Measurements from ENCODE around the gene KIAA0930.

The KIAA0930 gene

GRCh38 chr22:45159652-45160462, 80.8 kb downstream of the KIAA0930 start:
- no peak overlapping the region for H3K4me3 ChIP-seq (ENCODE audit: insufficient read depth in 1 of 2, low read depth in 1 of 2, low read length in 2 of 2)
- H3K79me1 ChIP-seq (replicated peaks; ENCODE audit: low read length, poor library complexity, severe bottlenecking) = peaks cover 22% of the 10 kb centered on the region

GRCh38 chr22:45157907-45158306, 82.8 kb downstream of the KIAA0930 start:
- Histone ChIP-seq H2AFZ (ENCODE audit: low read depth, low read length) (no peak overlapping the region), H4K91ac (ENCODE audit: low read length) (no peak overlapping the region), H2BK15ac (ENCODE audit: low read depth, poor library complexity, severe bottlenecking) (no peak overlapping the region), H3K27me3 (ENCODE audit: control insufficient read depth in 1 of 2, insufficient read depth in 1 of 2, low read length in 2 of 2) (no peaks in the 10 kb centered on the region), H2BK120ac (ENCODE audit: low read depth, low read length) (no peak overlapping the region), H3K4me1 (ENCODE audit: control insufficient read depth, insufficient read depth, low read depth, low read length) (peaks cover 9% of the 10 kb centered on the region), H4K8ac (ENCODE audit: low read length) (no peak overlapping the region), H3K4ac (ENCODE audit: low read depth in 1 of 2, low read length in 2 of 2) (no peak overlapping the region), H2AK5ac (ENCODE audit: low read length, severe bottlenecking) (no peak overlapping the region), H3K36me3 (ENCODE audit: control insufficient read depth in 1 of 2, insufficient read depth in 2 of 2, low read depth in 1 of 2, low read length in 2 of 2) (peaks cover 11 to 22% of the 10 kb centered on the region in 2 experiments), H3K4me2 (ENCODE audit: low read length, poor library complexity, severe bottlenecking) (no peak overlapping the region), H3K18ac (ENCODE audit: low read depth in 1 of 2, low read length in 2 of 2) (no peak overlapping the region), H3K9me3 (ENCODE audit: control insufficient read depth, low read length) (no peaks in the 10 kb centered on the region), H3K14ac (ENCODE audit: low read length in 2 of 2) (no peak overlapping the region), H2BK5ac (ENCODE audit: low read depth, low read length, poor library complexity, severe bottlenecking) (no peak overlapping the region), H3K4me3 (ENCODE audit: insufficient read depth in 1 of 2, low read depth in 1 of 2, low read length in 2 of 2) (no peak overlapping the region), H3K9ac (ENCODE audit: low read length) (peak overlapping the region; percentile 85), H3K23ac (ENCODE audit: low read length in 2 of 2) (no peak overlapping the region), H2BK12ac (ENCODE audit: low read length in 2 of 2) (no peak overlapping the region), H3K79me1 (replicated peaks; ENCODE audit: low read length, poor library complexity, severe bottlenecking) (peaks cover 35% of the 10 kb centered on the region), H3K27ac (ENCODE audit: low read length, poor library complexity, severe bottlenecking) (no peak overlapping the region)
- 45% methylated on average over 2 of the region's 3 CpGs for WGBS
- no peak for DNase-seq

More at GRCh38 chr22:45159652-45160462, 80.8 kb downstream of the KIAA0930 start:
- Histone ChIP-seq H3K4ac (ENCODE audit: low read depth in 1 of 2, low read length in 2 of 2) (peak overlapping the region in 1 of 2 experiments; percentile 67), H3K4me1 (ENCODE audit: control insufficient read depth, insufficient read depth, low read depth, low read length) (peaks cover 9% of the 10 kb centered on the region), H3K9ac (ENCODE audit: low read length) (peak overlapping the region; percentile 85), H3K27ac (ENCODE audit: low read length, poor library complexity, severe bottlenecking) (peak overlapping the region; percentile 1), H3K4me2 (ENCODE audit: low read length, poor library complexity, severe bottlenecking) (no peak overlapping the region), H2AK5ac (ENCODE audit: low read length, severe bottlenecking) (no peak overlapping the region), H2BK15ac (ENCODE audit: low read depth, poor library complexity, severe bottlenecking) (no peak overlapping the region), H2BK120ac (ENCODE audit: low read depth, low read length) (no peak overlapping the region), H3K36me3 (ENCODE audit: control insufficient read depth in 1 of 2, insufficient read depth in 2 of 2, low read depth in 1 of 2, low read length in 2 of 2) (peaks cover 11 to 22% of the 10 kb centered on the region in 2 experiments), H3K9me3 (ENCODE audit: control insufficient read depth, low read length) (no peaks in the 10 kb centered on the region), H3K18ac (ENCODE audit: low read depth in 1 of 2, low read length in 2 of 2) (peak overlapping the region; percentile 40 to 49), H2BK12ac (ENCODE audit: low read length in 2 of 2) (peak overlapping the region; percentile 43 to 95), H4K91ac (ENCODE audit: low read length) (no peak overlapping the region), H4K8ac (ENCODE audit: low read length) (no peak overlapping the region), H2BK5ac (ENCODE audit: low read depth, low read length, poor library complexity, severe bottlenecking) (no peak overlapping the region), H3K14ac (ENCODE audit: low read length in 2 of 2) (no peak overlapping the region), H3K23ac (ENCODE audit: low read length in 2 of 2) (no peak overlapping the region), H3K27me3 (ENCODE audit: control insufficient read depth in 1 of 2, insufficient read depth in 1 of 2, low read length in 2 of 2) (no peaks in the 10 kb centered on the region), H2AFZ (ENCODE audit: low read depth, low read length) (no peak overlapping the region)
- WGBS = 48% methylated on average over 3 of the region's 5 CpGs
- DNase-seq = peak; percentile 65

GRCh38 chr22:45155050-45155840, 85.4 kb downstream of the KIAA0930 start:
- peak overlapping the region in 1 of 2 experiments; percentile 19 for H3K4ac ChIP-seq (ENCODE audit: low read depth in 1 of 2, low read length in 2 of 2)
- WGBS = 90% methylated on average over 9 of the region's 9 CpGs
- H3K36me3 ChIP-seq (ENCODE audit: control insufficient read depth in 1 of 2, insufficient read depth in 2 of 2, low read depth in 1 of 2, low read length in 2 of 2) = peaks cover 11 to 36% of the 10 kb centered on the region in 2 experiments
- no peak overlapping the region for H2AK5ac ChIP-seq (ENCODE audit: low read length, severe bottlenecking)
- H4K91ac ChIP-seq (ENCODE audit: low read length) = no peak overlapping the region
- no peak overlapping the region for H3K14ac ChIP-seq (ENCODE audit: low read length in 2 of 2)
- H3K4me2 ChIP-seq (ENCODE audit: low read length, poor library complexity, severe bottlenecking) = no peak overlapping the region
- no peaks in the 10 kb centered on the region for H3K27me3 ChIP-seq (ENCODE audit: control insufficient read depth in 1 of 2, insufficient read depth in 1 of 2, low read length in 2 of 2)
- no peaks in the 10 kb centered on the region for H3K9me3 ChIP-seq (ENCODE audit: control insufficient read depth, low read length)
- peak; percentile 94 for DNase-seq
- H3K79me1 ChIP-seq (replicated peaks; ENCODE audit: low read length, poor library complexity, severe bottlenecking) = peaks cover 45% of the 10 kb centered on the region
- H3K23ac ChIP-seq (ENCODE audit: low read length in 2 of 2) = peak overlapping the region in 1 of 2 experiments; percentile 25
- no peak overlapping the region for H2BK15ac ChIP-seq (ENCODE audit: low read depth, poor library complexity, severe bottlenecking)
- no peak overlapping the region for H2AFZ ChIP-seq (ENCODE audit: low read depth, low read length)
- H2BK120ac ChIP-seq (ENCODE audit: low read depth, low read length) = no peak overlapping the region
- peak overlapping the region; percentile 32 to 77 for H3K18ac ChIP-seq (ENCODE audit: low read depth in 1 of 2, low read length in 2 of 2)
- H3K4me3 ChIP-seq (ENCODE audit: insufficient read depth in 1 of 2, low read depth in 1 of 2, low read length in 2 of 2) = no peak overlapping the region
- peaks cover 4% of the 10 kb centered on the region for H3K4me1 ChIP-seq (ENCODE audit: control insufficient read depth, insufficient read depth, low read depth, low read length)
- peak overlapping the region in 1 of 2 experiments; percentile 55 for H2BK12ac ChIP-seq (ENCODE audit: low read length in 2 of 2)
- no peak overlapping the region for H3K9ac ChIP-seq (ENCODE audit: low read length)
- H3K27ac ChIP-seq (ENCODE audit: low read length, poor library complexity, severe bottlenecking) = no peak overlapping the region
- H2BK5ac ChIP-seq (ENCODE audit: low read depth, low read length, poor library complexity, severe bottlenecking) = no peak overlapping the region
- H4K8ac ChIP-seq (ENCODE audit: low read length) = no peak overlapping the region

GRCh38 chr22:45154383-45154782, 86.3 kb downstream of the KIAA0930 start:
- H2BK12ac ChIP-seq (ENCODE audit: low read length in 2 of 2) = no peak overlapping the region
- H2AFZ ChIP-seq (ENCODE audit: low read depth, low read length) = no peak overlapping the region
- no peak overlapping the region for H2BK5ac ChIP-seq (ENCODE audit: low read depth, low read length, poor library complexity, severe bottlenecking)
- H4K91ac ChIP-seq (ENCODE audit: low read length) = no peak overlapping the region
- no peak overlapping the region for H3K23ac ChIP-seq (ENCODE audit: low read length in 2 of 2)
- peak overlapping the region in 1 of 2 experiments; percentile 21 for H3K18ac ChIP-seq (ENCODE audit: low read depth in 1 of 2, low read length in 2 of 2)
- H3K79me1 ChIP-seq (replicated peaks; ENCODE audit: low read length, poor library complexity, severe bottlenecking) = peaks cover 45% of the 10 kb centered on the region
- H2AK5ac ChIP-seq (ENCODE audit: low read length, severe bottlenecking) = no peak overlapping the region
- no peak overlapping the region for H2BK120ac ChIP-seq (ENCODE audit: low read depth, low read length)
- WGBS = 69% methylated on average over 3 of the region's 3 CpGs
- no peak overlapping the region for H4K8ac ChIP-seq (ENCODE audit: low read length)
- DNase-seq = peak; percentile 86
- H3K27me3 ChIP-seq (ENCODE audit: control insufficient read depth in 1 of 2, insufficient read depth in 1 of 2, low read length in 2 of 2) = no peaks in the 10 kb centered on the region
- H3K36me3 ChIP-seq (ENCODE audit: control insufficient read depth in 1 of 2, insufficient read depth in 2 of 2, low read depth in 1 of 2, low read length in 2 of 2) = peaks cover 11 to 36% of the 10 kb centered on the region in 2 experiments
- H3K14ac ChIP-seq (ENCODE audit: low read length in 2 of 2) = no peak overlapping the region
- H3K4ac ChIP-seq (ENCODE audit: low read depth in 1 of 2, low read length in 2 of 2) = no peak overlapping the region
- peaks cover 4% of the 10 kb centered on the region for H3K4me1 ChIP-seq (ENCODE audit: control insufficient read depth, insufficient read depth, low read depth, low read length)
- H2BK15ac ChIP-seq (ENCODE audit: low read depth, poor library complexity, severe bottlenecking) = no peak overlapping the region
- no peak overlapping the region for H3K4me3 ChIP-seq (ENCODE audit: insufficient read depth in 1 of 2, low read depth in 1 of 2, low read length in 2 of 2)
- H3K9me3 ChIP-seq (ENCODE audit: control insufficient read depth, low read length) = no peaks in the 10 kb centered on the region
- no peak overlapping the region for H3K4me2 ChIP-seq (ENCODE audit: low read length, poor library complexity, severe bottlenecking)
- no peak overlapping the region for H3K9ac ChIP-seq (ENCODE audit: low read length)
- H3K27ac ChIP-seq (ENCODE audit: low read length, poor library complexity, severe bottlenecking) = no peak overlapping the region

All from mesenchymal stem cell (in vitro differentiated cells and primary cell).